SK-N-SH treated with all-trans-retinoic acid at 6 μM for 48 hours (cell line): ENCODE measurements around the gene ATP2B3.

Experiments
- ATAC-seq: fragments of 200-7000 bp; cut with Tn5 transposase; 3 replicates; pipeline ENCODE4 v1.9.1; 2020; ENCODE audit warnings: mild to moderate bottlenecking, moderate library complexity
- ARNTL ChIP-seq: fragments of 450-650 bp; formaldehyde crosslinking; IDR thresholded peaks from 2 replicates; pipeline ENCODE4 v1.5.0; 2020; ENCODE audit warnings: low read depth, mild to moderate bottlenecking, moderate library complexity, borderline replicate concordance
- BACH2 ChIP-seq: fragments of 250-450 bp; sonication (Bioruptor Pico); IDR thresholded peaks from 2 replicates; pipeline ENCODE4 v1.9.0; 2021; ENCODE audit warnings: mild to moderate bottlenecking, borderline replicate concordance
- CSDC2 ChIP-seq: fragments of 250-450 bp; sonication (Bioruptor Pico); IDR thresholded peaks from 2 replicates; pipeline ENCODE4 v1.5.0; 2020; ENCODE audit warnings: mild to moderate bottlenecking, moderate library complexity
- CSRNP3 ChIP-seq: fragments of 250-450 bp; sonication (Bioruptor Pico); IDR thresholded peaks from 2 replicates; pipeline ENCODE4 v1.5.1; 2021; ENCODE audit warnings: mild to moderate bottlenecking, moderate library complexity
- ESRRG ChIP-seq: fragments of 250-450 bp; sonication (Bioruptor Pico); IDR thresholded peaks from 2 replicates; pipeline ENCODE4 v1.6.1; 2021; ENCODE audit warnings: mild to moderate bottlenecking
- GLIS3 ChIP-seq: fragments of 250-450 bp; sonication (Bioruptor Pico); IDR thresholded peaks from 2 replicates; pipeline ENCODE4 v1.5.0; 2020; ENCODE audit warnings: mild to moderate bottlenecking, moderate library complexity
- ISL1 ChIP-seq: fragments of 250-450 bp; sonication (Bioruptor Pico); IDR thresholded peaks from 2 replicates; pipeline ENCODE4 v2.1.2; 2022; ENCODE audit warnings: mild to moderate bottlenecking, moderate library complexity
- OSR1 ChIP-seq: fragments of 250-450 bp; sonication (Bioruptor Pico); IDR thresholded peaks from 2 replicates; pipeline ENCODE4 v1.8.0; 2022; ENCODE audit warnings: moderate library complexity, mild to moderate bottlenecking, inconsistent platforms
- PPARA ChIP-seq: fragments of 250-450 bp; sonication (Bioruptor Pico); IDR thresholded peaks from 2 replicates; pipeline ENCODE4 v1.5.0; 2020; ENCODE audit warnings: mild to moderate bottlenecking, borderline replicate concordance
- RARB ChIP-seq: fragments of 250-450 bp; sonication (Bioruptor Pico); IDR thresholded peaks from 2 replicates; pipeline ENCODE4 v1.8.0; 2021; ENCODE audit warnings: mild to moderate bottlenecking, moderate library complexity
- TCF4 ChIP-seq: fragments of 250-450 bp; sonication (Bioruptor Pico); IDR thresholded peaks from 2 replicates; pipeline ENCODE4 v1.8.0; 2021; ENCODE audit warnings: mild to moderate bottlenecking, moderate library complexity, borderline replicate concordance
- TOX ChIP-seq: fragments of 250-450 bp; sonication (Bioruptor Pico); IDR thresholded peaks from 2 replicates; pipeline ENCODE4 v1.8.0; 2021; ENCODE audit warnings: mild to moderate bottlenecking, moderate library complexity, borderline replicate concordance
- ZFP3 ChIP-seq: fragments of 250-450 bp; sonication (Bioruptor Pico); IDR thresholded peaks from 2 replicates; pipeline ENCODE4 v1.5.0; 2020; ENCODE audit warnings: mild to moderate bottlenecking, moderate library complexity
- ZFP30 ChIP-seq: fragments of 450-650 bp; formaldehyde crosslinking; IDR thresholded peaks from 2 replicates; pipeline ENCODE4 v1.5.0; 2022; ENCODE audit warnings: mild to moderate bottlenecking, moderate library complexity
- ZNF565 ChIP-seq: fragments of 450-650 bp; formaldehyde crosslinking; conservative IDR thresholded peaks from 2 replicates; pipeline ENCODE4 v1.5.0; 2020; ENCODE audit warnings: low read depth, mild to moderate bottlenecking, moderate library complexity
- ZNF70 ChIP-seq: fragments of 450-650 bp; formaldehyde crosslinking; IDR thresholded peaks from 2 replicates; pipeline ENCODE4 v1.5.0; 2020; ENCODE audit warnings: mild to moderate bottlenecking, moderate library complexity
- ZNF8 ChIP-seq: fragments of 450-650 bp; formaldehyde crosslinking; IDR thresholded peaks from 2 replicates; pipeline ENCODE4 v1.5.0; 2020; ENCODE audit warnings: mild to moderate bottlenecking, moderate library complexity
- TF ChIP-seq, protein P1 (sequence below): fragments of 250-450 bp; sonication (Bioruptor Pico); IDR thresholded peaks from 2 replicates; pipeline ENCODE4 v1.8.0; 2021; ENCODE audit warnings: low read depth, mild to moderate bottlenecking, moderate library complexity, borderline replicate concordance
- TF ChIP-seq, protein P2 (sequence below): fragments of 250-450 bp; sonication (Bioruptor Pico); IDR thresholded peaks from 2 replicates; pipeline ENCODE4 v1.5.1; 2020; ENCODE audit warnings: low read depth, mild to moderate bottlenecking, moderate library complexity

ATP2B3 gene

DNA sequence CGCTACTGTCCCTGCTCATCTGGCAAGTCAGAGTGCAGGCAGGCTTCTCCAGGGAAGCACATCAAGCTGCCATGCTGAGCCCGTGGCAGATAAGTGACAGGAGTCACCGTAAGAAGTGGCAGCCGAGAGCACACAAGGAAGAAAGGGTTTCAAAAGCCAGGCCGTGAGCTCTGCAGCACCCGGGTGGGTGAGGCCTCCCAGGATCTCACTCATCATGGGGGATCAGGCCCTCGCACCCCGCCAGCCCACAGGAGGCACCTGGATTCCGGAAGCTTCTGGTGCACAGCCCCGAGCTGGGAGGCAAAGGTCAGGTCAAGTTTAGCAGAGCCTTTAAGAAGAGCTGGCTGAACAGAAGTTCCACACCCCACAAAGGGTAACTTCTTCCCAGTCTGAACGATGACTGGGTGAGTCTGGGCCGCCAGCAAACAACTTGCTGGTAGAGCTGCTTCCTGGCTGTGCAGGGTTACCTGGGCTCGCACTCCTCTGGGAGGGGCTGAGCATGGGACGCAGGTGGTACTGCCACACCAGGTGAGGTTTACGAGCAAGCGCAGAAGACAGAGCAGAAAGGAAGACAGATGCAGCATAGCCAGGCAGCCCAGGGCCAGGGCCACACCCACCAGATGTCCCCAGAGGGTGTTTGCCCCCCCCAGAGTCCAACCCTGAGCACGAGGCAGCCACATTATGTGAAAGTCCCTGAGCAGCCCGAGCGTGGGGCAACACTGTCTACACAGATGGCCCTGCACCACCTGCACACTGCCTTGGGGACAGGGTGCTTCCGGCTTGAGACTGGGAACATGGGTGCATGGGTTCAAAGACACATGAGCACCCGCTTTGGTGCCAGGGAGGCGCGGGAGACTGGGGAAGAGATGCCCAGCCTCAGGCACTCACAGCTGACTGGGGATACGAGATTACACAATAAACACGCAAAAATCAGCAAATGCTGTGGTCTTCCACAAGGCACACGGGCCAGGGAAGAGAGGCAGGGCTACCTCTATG is 73.8 kb downstream of the ATP2B3 start (continued):
- TF ChIP-seq, protein P1, sequence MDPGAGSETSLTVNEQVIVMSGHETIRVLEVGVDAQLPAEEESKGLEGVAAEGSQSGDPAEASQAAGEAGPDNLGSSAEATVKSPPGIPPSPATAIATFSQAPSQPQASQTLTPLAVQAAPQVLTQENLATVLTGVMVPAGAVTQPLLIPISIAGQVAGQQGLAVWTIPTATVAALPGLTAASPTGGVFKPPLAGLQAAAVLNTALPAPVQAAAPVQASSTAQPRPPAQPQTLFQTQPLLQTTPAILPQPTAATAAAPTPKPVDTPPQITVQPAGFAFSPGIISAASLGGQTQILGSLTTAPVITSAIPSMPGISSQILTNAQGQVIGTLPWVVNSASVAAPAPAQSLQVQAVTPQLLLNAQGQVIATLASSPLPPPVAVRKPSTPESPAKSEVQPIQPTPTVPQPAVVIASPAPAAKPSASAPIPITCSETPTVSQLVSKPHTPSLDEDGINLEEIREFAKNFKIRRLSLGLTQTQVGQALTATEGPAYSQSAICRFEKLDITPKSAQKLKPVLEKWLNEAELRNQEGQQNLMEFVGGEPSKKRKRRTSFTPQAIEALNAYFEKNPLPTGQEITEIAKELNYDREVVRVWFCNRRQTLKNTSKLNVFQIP (CRISPR knock-in tag) = no peak
- TF ChIP-seq ZNF565 (CRISPR knock-in tag) (no peak), ZNF70 (CRISPR knock-in tag) (no peak), RARB (no peak), CSDC2 (CRISPR knock-in tag) (no peak), GLIS3 (no peak), TCF4 (CRISPR knock-in tag) (no peak), ESRRG (CRISPR knock-in tag) (no peak)

GRCh38 chrX:153592091-153592833 is 74.8 kb downstream of the ATP2B3 start:
- TF ChIP-seq TOX (CRISPR knock-in tag) = no peak
- no peak for TF ChIP-seq ESRRG (CRISPR knock-in tag)
- no peak for TF ChIP-seq ZFP3 (CRISPR knock-in tag)
- TF ChIP-seq ISL1 (CRISPR knock-in tag) = no peak
- TF ChIP-seq RARB = no peak
- TF ChIP-seq, protein P1 (CRISPR knock-in tag) = no peak
- TF ChIP-seq GLIS3 = no peak

DNA sequence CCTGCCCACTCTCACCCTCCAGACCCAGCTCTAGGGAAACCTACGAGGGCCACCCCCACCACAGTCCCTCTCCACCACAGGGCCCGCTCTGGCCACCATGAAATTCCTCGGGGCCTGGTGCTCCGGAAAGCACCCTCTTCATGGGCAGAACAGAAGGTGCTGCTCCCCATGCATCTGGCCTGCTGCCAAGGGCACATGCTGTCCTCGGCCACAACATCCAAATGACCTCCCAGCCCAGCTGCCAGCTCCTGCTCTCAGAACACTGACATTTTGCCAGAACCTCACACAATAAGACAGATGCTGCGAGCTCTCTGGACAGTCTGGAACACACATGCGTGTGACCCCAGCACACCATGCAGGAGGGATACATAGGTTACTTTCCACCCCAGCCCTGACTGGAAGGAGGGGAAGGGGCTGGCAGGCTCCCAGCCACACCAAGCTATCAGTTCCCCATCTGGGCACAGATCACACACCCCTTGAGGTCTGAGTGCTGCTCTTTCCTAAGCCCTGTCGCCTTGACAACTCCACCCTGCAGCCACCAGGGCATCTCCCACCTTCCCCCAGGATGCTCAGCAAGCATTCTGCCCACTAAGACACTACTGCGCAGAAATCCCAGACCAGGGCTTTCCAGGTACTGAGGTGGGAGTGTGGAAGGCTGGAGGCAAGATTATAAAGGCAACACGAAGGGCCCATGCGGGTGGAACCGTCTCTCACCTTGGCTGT is 75.7 kb downstream of the ATP2B3 start:
- TF ChIP-seq TCF4 (CRISPR knock-in tag) (peak; percentile 44; the same call in 1 of the 2 replicates), ARNTL (CRISPR knock-in tag) (no peak)
- TF ChIP-seq, all 23 proteins: peak for 1

More at GRCh38 chrX:153592091-153592833, 74.8 kb downstream of the ATP2B3 start:
- no peak for ATAC-seq

DNA sequence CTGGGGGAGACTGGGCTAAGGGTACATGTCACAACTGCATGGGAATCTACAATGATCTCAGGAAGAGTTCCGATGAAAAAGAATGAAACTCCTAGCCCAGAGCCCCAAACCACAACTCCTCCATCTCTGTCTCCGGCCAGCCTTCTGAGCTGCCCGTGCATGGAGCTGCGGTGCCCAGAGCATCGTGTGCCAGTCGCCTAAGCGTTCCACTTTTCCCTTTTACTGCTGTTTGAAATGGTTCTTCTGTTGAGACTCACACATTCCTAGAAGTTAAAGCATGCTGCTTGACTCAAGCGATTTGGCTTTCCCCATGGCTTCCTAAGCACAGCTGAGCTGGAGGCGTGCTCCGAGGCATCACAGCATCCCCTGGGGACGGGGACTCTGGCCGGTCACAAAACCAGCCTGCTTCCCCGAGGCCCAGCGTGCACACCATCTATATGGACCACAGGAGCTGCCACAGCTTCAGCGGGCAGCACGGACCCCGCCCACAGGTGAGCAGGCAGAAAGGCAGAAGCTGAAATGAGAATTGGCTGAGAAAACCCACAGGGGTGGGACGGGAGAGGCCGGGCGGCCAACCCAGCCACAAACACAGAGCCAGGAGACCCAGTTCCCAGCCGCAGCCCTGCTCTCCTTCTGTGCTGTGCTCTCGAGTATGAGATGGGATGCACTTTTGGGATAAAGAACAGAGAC is 76.5 kb downstream of the ATP2B3 start:
- ATAC-seq = no peak
- TF ChIP-seq ISL1 (CRISPR knock-in tag) (no peak), ZNF8 (CRISPR knock-in tag) (no peak), CSRNP3 (CRISPR knock-in tag) (no peak), ESRRG (CRISPR knock-in tag) (no peak), ZNF565 (CRISPR knock-in tag) (no peak), OSR1 (CRISPR knock-in tag) (no peak), BACH2 (no peak), TOX (CRISPR knock-in tag) (no peak), CSDC2 (CRISPR knock-in tag) (no peak), RARB (no peak), PPARA (CRISPR knock-in tag) (no peak), ZFP30 (CRISPR knock-in tag) (no peak), ZFP3 (CRISPR knock-in tag) (no peak), ZNF70 (CRISPR knock-in tag) (no peak)
- TF ChIP-seq, protein P2, sequence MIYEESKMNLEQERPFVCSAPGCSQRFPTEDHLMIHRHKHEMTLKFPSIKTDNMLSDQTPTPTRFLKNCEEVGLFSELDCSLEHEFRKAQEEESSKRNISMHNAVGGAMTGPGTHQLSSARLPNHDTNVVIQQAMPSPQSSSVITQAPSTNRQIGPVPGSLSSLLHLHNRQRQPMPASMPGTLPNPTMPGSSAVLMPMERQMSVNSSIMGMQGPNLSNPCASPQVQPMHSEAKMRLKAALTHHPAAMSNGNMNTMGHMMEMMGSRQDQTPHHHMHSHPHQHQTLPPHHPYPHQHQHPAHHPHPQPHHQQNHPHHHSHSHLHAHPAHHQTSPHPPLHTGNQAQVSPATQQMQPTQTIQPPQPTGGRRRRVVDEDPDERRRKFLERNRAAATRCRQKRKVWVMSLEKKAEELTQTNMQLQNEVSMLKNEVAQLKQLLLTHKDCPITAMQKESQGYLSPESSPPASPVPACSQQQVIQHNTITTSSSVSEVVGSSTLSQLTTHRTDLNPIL = no peak
- TF ChIP-seq, all 23 proteins: peak for 0

More for the DNA sequence above, 75.7 kb downstream of the ATP2B3 start:
- ATAC-seq = peak; percentile 20; the same call in 1 of the 3 replicates
